H1 (cell line): ENCODE data around the gene DHRS7C. TPM values are rescaled to one million over a fixed set of nuclear protein-coding genes. Genes with fewer than 3 reads are reported as not detected.

Experiments
- CHD7 ChIP-seq: fragments of 300-600 bp; sonication (generic); IDR thresholded peaks from 2 replicates; pipeline ENCODE4 v1.7.1; 2012; ENCODE audit warnings: low read length, moderate library complexity, mild to moderate bottlenecking, inconsistent platforms; ENCODE audit not compliant: insufficient replicate concordance
- E2F6 ChIP-seq: IDR thresholded peaks from 2 replicates; pipeline ENCODE4 v1.6.1; 2012; ENCODE audit warnings: inconsistent platforms
- EGR1 ChIP-seq: IDR thresholded peaks from 2 replicates; pipeline ENCODE4 v1.6.1; 2011; ENCODE audit warnings: low read depth, low read length, borderline replicate concordance
- JUND ChIP-seq: IDR thresholded peaks from 2 replicates; pipeline ENCODE4 v1.6.1; 2011; ENCODE audit warnings: mild to moderate bottlenecking, improper control_type of control experiment, low read length
- PHF8 ChIP-seq: fragments of 200-600 bp; sonication (generic); conservative IDR thresholded peaks from 2 replicates; pipeline ENCODE4 v1.7.1; 2012; ENCODE audit warnings: low read depth, mild to moderate bottlenecking, inconsistent platforms, low read length, moderate library complexity
- RBBP5 ChIP-seq: IDR thresholded peaks from 2 replicates; pipeline ENCODE4 v1.7.1; 2012; ENCODE audit warnings: low read depth, mild to moderate bottlenecking, inconsistent platforms, low read length, moderate library complexity, borderline replicate concordance
- SAP30 ChIP-seq: fragments of 300-600 bp; sonication (generic); IDR thresholded peaks from 2 replicates; pipeline ENCODE4 v1.7.1; 2012; ENCODE audit warnings: low read length, moderate library complexity, mild to moderate bottlenecking, inconsistent platforms; ENCODE audit not compliant: insufficient read depth, insufficient replicate concordance
- TAF7 ChIP-seq: optimal IDR thresholded peaks from 2 replicates; pipeline ENCODE3; 2011; ENCODE audit warnings: low read depth, mild to moderate bottlenecking, inconsistent platforms, low read length, moderate library complexity, borderline replicate concordance
- polyA plus RNA-seq, 7 experiments: library from polyadenylated mRNA; depleted of rRNA in 3 of 7; stranded (reverse) in 5 of 7; unstranded in 2 of 7; fragments of >200 nt in 5 of 7; fragments of 200-250 nt in 2 of 7; gene quantifications; 1 replicate in 5 of 7; 2 replicates in 1 of 7; 4 replicates in 1 of 7; pipeline versions ENCODE4 v1.2.1 to v1.2.3, GENCODE V29; 2011 to 2013; ENCODE audit warnings: missing spikeins in 2 of 7, mixed read lengths in 2 of 7
- total RNA-seq: library from RNA; stranded (reverse); fragmentation: NEBNext Ultra II Directional; extraction: Animal tissue kit (Norgen Biotek cat#: 25700); gene quantifications from 2 replicates; pipeline ENCODE4 v1.2.1, GENCODE V29; 2021

The DHRS7C gene
- total and polyA plus RNA-seq, 2 of the 8 experiments (the other 6 are each of a cell fraction or from before 2014, with no cell fraction given), result not detected

GRCh38 chr17:9798724-9799123 lies 7.3 kb upstream of the DHRS7C start (continued):
- TF ChIP-seq CHD7 (no peak), E2F6 (no peak), JUND (no peak), RBBP5 (no peak), TAF7 (no peak), PHF8 (no peak), EGR1 (no peak), SAP30 (no peak)
